Kidney (tissue), 14 donors: ENCODE measurements around the gene PRDX1. TPM values are rescaled to one million over a fixed set of nuclear protein-coding genes. Genes with fewer than 3 reads are reported as not detected.
"Not testable (repeated sequence)": the region's sequence is repeated elsewhere in the genome, so short reads cannot be mapped to it uniquely, and the experiment has no call there.

ENCODE experiments used
- DNase-seq, 5 donors: peaks; one replicate each; pipeline ENCODE4 v3.0.0-alpha.2; 2013 to 2020
- FAIRE-seq: peaks from 2 replicates; lab custom pipeline; 2012; peaks lifted over from hg19 to GRCh38; lab: Jason Lieb, UNC
- H3K27ac ChIP-seq, 2 donors: one replicate each; pipeline ENCODE4 v1.7.0; 2013; ENCODE audit warnings: low read depth in 2 of 2, low read length in 2 of 2, inconsistent platforms in 1 of 2
- H3K27me3 ChIP-seq: one replicate; pipeline ENCODE4 v1.7.1; 2013; ENCODE audit warnings: low read length, inconsistent platforms; ENCODE audit not compliant: control insufficient read depth, insufficient read depth
- H3K36me3 ChIP-seq, 3 donors: one replicate each; pipeline versions ENCODE4 v1.7.0 to v1.7.1; 2013; ENCODE audit warnings: low read length in 3 of 3, control low read depth in 1 of 3, inconsistent platforms in 1 of 3; ENCODE audit not compliant: insufficient read depth in 3 of 3, control insufficient read depth in 2 of 3
- H3K4me1 ChIP-seq, 3 donors: one replicate each; pipeline versions ENCODE4 v1.7.0 to v1.7.1; 2013; ENCODE audit warnings: low read length in 3 of 3, inconsistent platforms in 1 of 3, low read depth in 1 of 3; ENCODE audit not compliant: control insufficient read depth in 2 of 3, insufficient read depth in 2 of 3
- H3K4me3 ChIP-seq, 3 donors: one replicate each; pipeline versions ENCODE4 v1.7.0 to v1.8.1; 2013; ENCODE audit warnings: low read length in 3 of 3, control low read depth in 1 of 3, inconsistent platforms in 1 of 3
- H3K9ac ChIP-seq, 3 donors: one replicate each; pipeline versions ENCODE4 v1.7.0 to v1.7.1; 2013; ENCODE audit warnings: low read length in 3 of 3, control low read depth in 1 of 3, inconsistent platforms in 1 of 3
- H3K9me3 ChIP-seq, 3 donors: one replicate each; pipeline versions ENCODE4 v1.7.0 to v1.7.1; 2013; ENCODE audit warnings: low read length in 3 of 3, control low read depth in 1 of 3, inconsistent platforms in 1 of 3; ENCODE audit not compliant: control insufficient read depth in 2 of 3, insufficient read depth in 1 of 3
- CTCF ChIP-seq: IDR thresholded peaks from 3 replicates; pipeline ENCODE4 v1.5.1; 2012; ENCODE audit warnings: mild to moderate bottlenecking, moderate library complexity, borderline replicate concordance; ENCODE audit not compliant: insufficient read depth; ENCODE audit errors: extremely low read depth
- intact Hi-C: fragments of 100-400 bp; cut with DNase I; formaldehyde crosslinking; loops from one replicate; pipeline ENCODE4 v1.11.1; 2022
- polyA plus RNA-seq: library from polyadenylated mRNA; stranded (reverse); fragments of 350-450 nt; fragmentation: Illumina TruSeq; extraction: RNeasy Lipid Tissue Mini Kit (QIAGEN cat#74804); gene quantifications from one replicate; pipeline ENCODE4 v1.2.3, GENCODE V29; 2014; ENCODE audit warnings: low read depth, low replicate concordance; ENCODE audit not compliant: insufficient read depth
- total RNA-seq: library from RNA; stranded (reverse); fragmentation: NEBNext Ultra II Directional; extraction: Animal tissue kit (Norgen Biotek cat#: 25700); gene quantifications from one replicate; pipeline ENCODE4 v1.2.1, GENCODE V29; 2021
- donor health status: control.
- donor health status: control.
- donor health status: control.
- donor health status: control.
- donor health status: control.
- donor health status: DM: yes; HTN: yes; CAD: no.
- donor health status: Normal renal cell carcinoma (clear cell type).

Gene PRDX1
- total and polyA plus RNA-seq, 2 donors from 2014 or later: 452 to 1,042 TPM

GRCh38 chr1:45470306-45470798, 51.3 kb downstream of the PRDX1 start:
- no peak overlapping the region for H3K4me3 ChIP-seq
- no peaks in the 10 kb centered on the region for H3K36me3 ChIP-seq
- H3K27me3 ChIP-seq: no peaks in the 10 kb centered on the region
- no peak overlapping the region for H3K27ac ChIP-seq
- FAIRE-seq: no peak
- intact Hi-C loops: no loop called here
- H3K9me3 ChIP-seq: no peaks in the 10 kb centered on the region
- TF ChIP-seq CTCF: no peak
- DNase-seq: no peak
- no peak overlapping the region for H3K9ac ChIP-seq
- no peaks in the 10 kb centered on the region for H3K4me1 ChIP-seq

- DNase-seq, H3K36me3 ChIP-seq, H3K27me3 ChIP-seq, H3K4me3 ChIP-seq, H3K9ac ChIP-seq, H3K27ac ChIP-seq, H3K9me3 ChIP-seq, FAIRE-seq, H3K4me1 ChIP-seq, intact Hi-C loops: not testable (repeated sequence)
Measured at GRCh38 chr1:45467353-45467752, 54.3 kb downstream of the PRDX1 start.

DNA sequence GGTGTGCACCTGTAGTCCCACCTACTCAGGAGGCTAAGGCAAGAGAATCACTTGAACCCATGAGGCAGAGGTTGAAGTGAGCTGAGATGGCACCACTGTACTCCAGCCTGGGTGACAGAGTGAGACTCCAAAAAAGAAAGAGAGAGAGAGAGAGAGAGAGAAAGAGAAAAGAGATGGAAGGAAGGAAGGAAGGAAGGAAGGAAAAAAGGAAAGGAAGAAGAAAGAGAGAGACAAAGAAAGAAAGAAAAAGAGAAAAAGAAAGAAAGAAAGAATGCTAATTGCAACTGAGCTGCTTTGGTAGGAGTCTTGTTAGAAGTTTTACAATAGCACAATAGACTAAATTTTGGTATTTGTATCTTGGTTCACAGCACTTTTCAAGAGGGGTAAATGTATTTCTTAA, 56.4 kb downstream of the PRDX1 start:
- Histone ChIP-seq H3K9me3 (no peaks in the 10 kb centered on the region), H3K9ac (no peak overlapping the region), H3K4me1 (no peaks in the 10 kb centered on the region), H3K27ac (no peak overlapping the region), H3K36me3 (no peaks in the 10 kb centered on the region), H3K4me3 (no peak overlapping the region), H3K27me3 (no peaks in the 10 kb centered on the region)
- no peak for TF ChIP-seq CTCF
- intact Hi-C loops: no loop called here
- no peak for FAIRE-seq
- no peak for DNase-seq

Other genes starting within 250 kb of the PRDX1 start
- gene HPDL, start 195.0 kb downstream of the PRDX1 start, total RNA-seq: 0.66 TPM
- gene HPDL, start 195.0 kb downstream of the PRDX1 start, polyA plus RNA-seq: not detected
- 10.4 TPM for gene TOE1, start 181.7 kb downstream of the PRDX1 start, total RNA-seq
- 7.3 TPM for gene TOE1, start 181.7 kb downstream of the PRDX1 start, polyA plus RNA-seq
- 29.0 TPM for gene MUTYH, start 181.4 kb downstream of the PRDX1 start, total RNA-seq
- gene MUTYH, start 181.4 kb downstream of the PRDX1 start, polyA plus RNA-seq: 24.1 TPM
- gene TESK2, start 30.7 kb downstream of the PRDX1 start, total RNA-seq: 2.7 TPM
- 1.6 TPM for gene TESK2, start 30.7 kb downstream of the PRDX1 start, polyA plus RNA-seq
- 3.4 TPM for gene CCDC163, start 21.8 kb downstream of the PRDX1 start, total RNA-seq
- 0.80 TPM for gene CCDC163, start 21.8 kb downstream of the PRDX1 start, polyA plus RNA-seq
- gene MMACHC, start 21.6 kb downstream of the PRDX1 start, total RNA-seq: 6.0 TPM
- 10.2 TPM for gene MMACHC, start 21.6 kb downstream of the PRDX1 start, polyA plus RNA-seq
- 147 TPM for gene AKR1A1, start 28.9 kb upstream of the PRDX1 start, total RNA-seq
- gene AKR1A1, start 28.9 kb upstream of the PRDX1 start, polyA plus RNA-seq: 431 TPM
- gene NASP, start 62.2 kb upstream of the PRDX1 start, total RNA-seq: 51.6 TPM
- 49.5 TPM for gene NASP, start 62.2 kb upstream of the PRDX1 start, polyA plus RNA-seq
- 3.0 TPM for gene CCDC17, start 102.2 kb upstream of the PRDX1 start, total RNA-seq
- gene CCDC17, start 102.2 kb upstream of the PRDX1 start, polyA plus RNA-seq: 1.0 TPM
- gene GPBP1L1, start 164.6 kb upstream of the PRDX1 start, total RNA-seq: 146 TPM
- gene GPBP1L1, start 164.6 kb upstream of the PRDX1 start, polyA plus RNA-seq: 59.1 TPM
- gene TMEM69, start 166.3 kb upstream of the PRDX1 start, total RNA-seq: 23.1 TPM
- 21.7 TPM for gene TMEM69, start 166.3 kb upstream of the PRDX1 start, polyA plus RNA-seq
- gene IPP, start 228.8 kb upstream of the PRDX1 start, total RNA-seq: 20.0 TPM
- gene IPP, start 228.8 kb upstream of the PRDX1 start, polyA plus RNA-seq: 6.3 TPM